Panc1 (cell line): Measurements from ENCODE around the gene NOMO2.
"Not testable (repeated sequence)": the region's sequence is repeated elsewhere in the genome, so short reads cannot be mapped to it uniquely, and the experiment has no call there.

ENCODE experiments used
- POLR2AphosphoS5 ChIP-seq: IDR thresholded peaks from 2 replicates; pipeline ENCODE4 v1.6.1; 2012; ENCODE audit warnings: mild to moderate bottlenecking, low read depth, low read length, moderate library complexity
- SIN3A ChIP-seq: IDR thresholded peaks from 2 replicates; pipeline ENCODE4 v1.6.1; 2012; ENCODE audit warnings: low read depth, mild to moderate bottlenecking, low read length, moderate library complexity, borderline replicate concordance; ENCODE audit not compliant: insufficient read depth
- TCF7L2 ChIP-seq: IDR thresholded peaks from 2 replicates; pipeline ENCODE4 v1.6.1; 2011; ENCODE audit warnings: mild to moderate bottlenecking, low read depth, low read length, inconsistent platforms
- TF ChIP-seq, protein P1 (sequence below): fragments of 450-650 bp; IDR thresholded peaks from 2 replicates; pipeline ENCODE4 v1.5.1; 2017; ENCODE audit warnings: mild to moderate bottlenecking
- TF ChIP-seq, protein P2 (sequence below), 2 experiments: IDR thresholded peaks; 2 replicates each; pipeline ENCODE4 v1.6.1; 2011 to 2012; ENCODE audit warnings: low read depth in 2 of 2, control low read depth in 1 of 2, low read length in 1 of 2, mild to moderate bottlenecking in 1 of 2, moderate library complexity in 1 of 2; ENCODE audit not compliant: insufficient read depth in 1 of 2

DNA sequence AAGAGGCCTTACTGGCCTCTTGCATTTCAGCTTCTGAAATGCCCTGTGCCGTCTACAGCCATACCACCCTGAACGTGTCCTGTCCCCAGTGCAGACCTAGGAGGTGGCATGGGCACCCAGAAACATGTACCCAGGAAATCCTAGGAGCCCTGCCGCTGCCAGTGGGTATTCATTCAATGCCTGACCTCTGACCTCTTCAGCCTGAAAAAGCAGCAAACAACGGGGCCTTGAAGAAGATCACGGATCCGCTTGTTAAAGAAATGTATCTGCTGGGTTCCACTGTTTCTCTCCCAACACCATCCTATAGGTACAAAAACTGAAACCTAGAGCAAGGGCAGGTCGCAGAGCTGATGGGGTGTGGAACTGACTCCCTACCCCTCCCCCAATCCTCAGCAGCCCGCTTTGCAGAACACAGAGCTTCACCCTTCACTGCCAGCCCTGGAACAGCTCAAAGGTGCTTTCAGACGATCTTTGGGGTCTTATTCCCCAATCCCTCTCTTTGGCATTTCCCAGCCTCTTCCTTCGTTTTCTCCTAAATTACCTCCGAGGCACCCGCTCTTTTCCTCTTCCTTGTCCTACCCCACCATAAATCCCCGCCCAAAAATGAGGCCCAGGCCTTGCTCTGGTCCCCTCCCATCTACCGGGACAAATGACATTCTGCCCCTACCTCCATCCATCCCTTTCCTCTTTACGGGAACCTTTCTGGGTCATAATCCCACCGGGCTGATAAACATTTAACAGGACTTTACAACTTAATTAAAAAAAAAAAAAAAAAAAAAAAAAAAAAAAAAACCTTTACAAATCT is 1.3 kb downstream of the NOMO2 start:
- TF ChIP-seq, protein P1, sequence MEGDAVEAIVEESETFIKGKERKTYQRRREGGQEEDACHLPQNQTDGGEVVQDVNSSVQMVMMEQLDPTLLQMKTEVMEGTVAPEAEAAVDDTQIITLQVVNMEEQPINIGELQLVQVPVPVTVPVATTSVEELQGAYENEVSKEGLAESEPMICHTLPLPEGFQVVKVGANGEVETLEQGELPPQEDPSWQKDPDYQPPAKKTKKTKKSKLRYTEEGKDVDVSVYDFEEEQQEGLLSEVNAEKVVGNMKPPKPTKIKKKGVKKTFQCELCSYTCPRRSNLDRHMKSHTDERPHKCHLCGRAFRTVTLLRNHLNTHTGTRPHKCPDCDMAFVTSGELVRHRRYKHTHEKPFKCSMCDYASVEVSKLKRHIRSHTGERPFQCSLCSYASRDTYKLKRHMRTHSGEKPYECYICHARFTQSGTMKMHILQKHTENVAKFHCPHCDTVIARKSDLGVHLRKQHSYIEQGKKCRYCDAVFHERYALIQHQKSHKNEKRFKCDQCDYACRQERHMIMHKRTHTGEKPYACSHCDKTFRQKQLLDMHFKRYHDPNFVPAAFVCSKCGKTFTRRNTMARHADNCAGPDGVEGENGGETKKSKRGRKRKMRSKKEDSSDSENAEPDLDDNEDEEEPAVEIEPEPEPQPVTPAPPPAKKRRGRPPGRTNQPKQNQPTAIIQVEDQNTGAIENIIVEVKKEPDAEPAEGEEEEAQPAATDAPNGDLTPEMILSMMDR = not testable (repeated sequence)
- not testable (repeated sequence) for TF ChIP-seq TCF7L2, POLR2AphosphoS5, SIN3A
- TF ChIP-seq, protein P2, sequence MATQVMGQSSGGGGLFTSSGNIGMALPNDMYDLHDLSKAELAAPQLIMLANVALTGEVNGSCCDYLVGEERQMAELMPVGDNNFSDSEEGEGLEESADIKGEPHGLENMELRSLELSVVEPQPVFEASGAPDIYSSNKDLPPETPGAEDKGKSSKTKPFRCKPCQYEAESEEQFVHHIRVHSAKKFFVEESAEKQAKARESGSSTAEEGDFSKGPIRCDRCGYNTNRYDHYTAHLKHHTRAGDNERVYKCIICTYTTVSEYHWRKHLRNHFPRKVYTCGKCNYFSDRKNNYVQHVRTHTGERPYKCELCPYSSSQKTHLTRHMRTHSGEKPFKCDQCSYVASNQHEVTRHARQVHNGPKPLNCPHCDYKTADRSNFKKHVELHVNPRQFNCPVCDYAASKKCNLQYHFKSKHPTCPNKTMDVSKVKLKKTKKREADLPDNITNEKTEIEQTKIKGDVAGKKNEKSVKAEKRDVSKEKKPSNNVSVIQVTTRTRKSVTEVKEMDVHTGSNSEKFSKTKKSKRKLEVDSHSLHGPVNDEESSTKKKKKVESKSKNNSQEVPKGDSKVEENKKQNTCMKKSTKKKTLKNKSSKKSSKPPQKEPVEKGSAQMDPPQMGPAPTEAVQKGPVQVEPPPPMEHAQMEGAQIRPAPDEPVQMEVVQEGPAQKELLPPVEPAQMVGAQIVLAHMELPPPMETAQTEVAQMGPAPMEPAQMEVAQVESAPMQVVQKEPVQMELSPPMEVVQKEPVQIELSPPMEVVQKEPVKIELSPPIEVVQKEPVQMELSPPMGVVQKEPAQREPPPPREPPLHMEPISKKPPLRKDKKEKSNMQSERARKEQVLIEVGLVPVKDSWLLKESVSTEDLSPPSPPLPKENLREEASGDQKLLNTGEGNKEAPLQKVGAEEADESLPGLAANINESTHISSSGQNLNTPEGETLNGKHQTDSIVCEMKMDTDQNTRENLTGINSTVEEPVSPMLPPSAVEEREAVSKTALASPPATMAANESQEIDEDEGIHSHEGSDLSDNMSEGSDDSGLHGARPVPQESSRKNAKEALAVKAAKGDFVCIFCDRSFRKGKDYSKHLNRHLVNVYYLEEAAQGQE (IDR thresholded peaks at IDR 0.05; ENCODE audit: insufficient read depth in 1 of 2, low read depth in 2 of 2, low read length in 1 of 2) = not testable (repeated sequence)
